HG02852 (cell line): Measurements from ENCODE around the gene FHAD1.

Experiments
- ATAC-seq: cut with Tn5 transposase; IDR thresholded peaks from one replicate; pipeline ENCODE4 v1.9.1; 2021; ENCODE audit warnings: mild to moderate bottlenecking, moderate library complexity; ENCODE audit not compliant: unreplicated experiment

FHAD1 gene

GRCh38 chr1:15246960-15247614 lies at the start of gene FHAD1:
Gene FHAD1, plus strand, starts transcription at chr1:15247223. Its CDS starts 4,562 bp downstream, at chr1:15251785.
- ATAC-seq = no peak

- no peak for ATAC-seq
Measured at GRCh38 chr1:15197591-15198447, 49.2 kb upstream of the FHAD1 start.

GRCh38 chr1:15198684-15199083 lies 48.3 kb upstream of the FHAD1 start:
- no peak for ATAC-seq

- no peak for ATAC-seq
Measured at GRCh38 chr1:15201221-15201620, 45.8 kb upstream of the FHAD1 start.

GRCh38 chr1:15201849-15202551 lies 45.0 kb upstream of the FHAD1 start:
- no peak for ATAC-seq

GRCh38 chr1:15204931-15205330 lies 42.1 kb upstream of the FHAD1 start:
- no peak for ATAC-seq

GRCh38 chr1:15205586-15206346 lies 41.3 kb upstream of the FHAD1 start:
- ATAC-seq = no peak

- ATAC-seq = no peak
Measured at GRCh38 chr1:15206418-15207030, 40.5 kb upstream of the FHAD1 start.

GRCh38 chr1:15207031-15207828 lies 39.8 kb upstream of the FHAD1 start:
- ATAC-seq = no peak

- ATAC-seq = no peak
Measured at GRCh38 chr1:15207829-15208429, 39.1 kb upstream of the FHAD1 start.

GRCh38 chr1:15210651-15211375 lies 36.2 kb upstream of the FHAD1 start:
- no peak for ATAC-seq

GRCh38 chr1:15211424-15211823 lies 35.6 kb upstream of the FHAD1 start:
- ATAC-seq = no peak

GRCh38 chr1:15212216-15212953 lies 34.6 kb upstream of the FHAD1 start:
- no peak for ATAC-seq

GRCh38 chr1:15212954-15213291 lies 34.1 kb upstream of the FHAD1 start:
- no peak for ATAC-seq

GRCh38 chr1:15213341-15213821 lies 33.6 kb upstream of the FHAD1 start:
- ATAC-seq = no peak

- no peak for ATAC-seq
Measured at GRCh38 chr1:15214527-15214926, 32.5 kb upstream of the FHAD1 start.

GRCh38 chr1:15215116-15215515 lies 31.9 kb upstream of the FHAD1 start:
- ATAC-seq = no peak

- no peak for ATAC-seq
Measured at GRCh38 chr1:15217654-15218053, 29.4 kb upstream of the FHAD1 start.
